NCI-H2029 (cell line): ENCODE results near the gene DVL1.
"Not testable (repeated sequence)": the region's sequence is repeated elsewhere in the genome, so short reads cannot be mapped to it uniquely, and the experiment has no call there.

ENCODE experiments used
- DNase-seq: peaks from one replicate; lab custom pipeline; 2025; lab: John Stamatoyannopoulos, UW

DVL1 gene

DNA sequence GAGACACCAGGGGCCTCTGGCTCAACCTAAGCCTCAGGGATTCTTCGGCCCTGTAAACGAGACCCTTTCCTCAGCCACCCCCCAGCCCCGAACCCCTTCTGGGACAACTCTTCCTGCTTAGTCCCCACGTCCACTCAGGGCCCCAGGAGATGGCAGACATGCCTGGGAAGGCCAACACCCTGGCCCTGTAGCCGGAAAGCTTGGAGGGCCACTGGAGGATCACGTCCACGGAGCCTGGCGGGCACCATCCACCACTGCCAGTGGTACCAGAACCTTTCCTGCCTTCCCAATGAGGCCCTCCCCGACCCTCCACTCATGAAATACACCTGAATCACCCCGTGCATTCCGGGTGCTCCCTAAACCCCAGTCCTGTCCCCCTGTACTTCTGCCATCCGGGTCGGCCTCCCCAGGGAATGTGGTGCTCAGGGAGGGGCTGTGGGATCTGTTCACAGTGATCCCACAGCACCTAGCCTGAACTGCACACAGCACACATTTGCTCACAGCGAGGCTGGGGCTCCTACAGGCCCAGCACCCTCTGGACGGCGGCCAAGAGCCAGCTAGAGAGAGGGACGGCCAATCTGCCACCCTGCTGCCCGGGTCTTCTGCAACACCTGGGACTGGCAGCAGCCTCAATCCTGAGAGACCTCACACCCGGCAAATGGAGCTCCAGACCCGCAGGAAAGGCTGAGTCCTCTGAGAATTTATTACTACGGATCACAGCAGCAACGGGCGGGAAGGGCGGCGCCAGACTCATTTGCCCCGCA lies 24.0 kb upstream of the DVL1 start:
- DNase-seq, result no peak

DNA sequence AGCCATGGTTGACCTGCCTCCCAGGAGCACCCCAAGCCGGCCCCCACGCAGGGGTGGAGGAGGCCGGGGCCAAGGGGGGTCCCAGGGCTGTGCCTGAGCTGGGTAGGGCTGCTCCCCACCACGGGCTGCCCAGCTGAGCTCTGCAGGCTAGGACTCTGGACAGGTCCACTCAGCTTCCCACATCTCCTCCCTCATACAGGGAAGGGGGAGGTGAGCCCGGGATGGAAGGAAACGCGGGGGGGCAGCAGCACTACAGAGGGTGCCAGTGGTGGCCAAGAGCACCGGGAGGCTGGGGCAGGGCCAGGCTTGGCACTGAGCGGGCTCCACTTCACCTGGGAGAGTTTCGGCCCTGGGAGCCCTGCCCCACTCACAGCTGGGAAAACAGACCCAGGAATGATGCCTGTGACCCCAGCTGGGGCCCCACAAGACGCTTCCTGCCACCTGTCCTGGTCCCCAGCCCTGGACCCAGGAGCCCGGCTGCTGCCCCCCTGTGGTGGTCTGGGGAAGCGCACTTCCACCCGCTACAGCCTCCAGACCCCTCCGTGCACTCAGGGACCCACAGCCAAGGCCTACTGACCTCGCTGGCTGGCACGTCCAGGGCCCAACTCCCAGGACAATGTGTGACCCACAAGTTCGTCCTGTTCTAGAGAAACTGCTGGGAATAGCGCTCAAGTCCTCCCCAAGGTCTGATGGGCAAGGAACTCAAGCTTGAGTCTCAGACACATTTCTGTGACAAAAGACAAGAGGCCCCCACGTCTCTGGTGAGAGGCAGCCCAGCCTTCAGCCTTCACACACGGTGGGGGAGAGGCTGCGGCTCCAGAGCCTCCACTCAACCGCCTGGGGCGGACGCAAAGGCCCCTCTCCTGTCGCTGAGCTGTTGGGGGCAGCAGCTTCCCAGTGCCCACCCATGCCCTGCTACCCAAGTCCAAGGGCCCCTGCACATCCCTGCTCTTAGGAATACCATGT lies 22.8 kb upstream of the DVL1 start:
- DNase-seq, result peak; percentile 35

DNA sequence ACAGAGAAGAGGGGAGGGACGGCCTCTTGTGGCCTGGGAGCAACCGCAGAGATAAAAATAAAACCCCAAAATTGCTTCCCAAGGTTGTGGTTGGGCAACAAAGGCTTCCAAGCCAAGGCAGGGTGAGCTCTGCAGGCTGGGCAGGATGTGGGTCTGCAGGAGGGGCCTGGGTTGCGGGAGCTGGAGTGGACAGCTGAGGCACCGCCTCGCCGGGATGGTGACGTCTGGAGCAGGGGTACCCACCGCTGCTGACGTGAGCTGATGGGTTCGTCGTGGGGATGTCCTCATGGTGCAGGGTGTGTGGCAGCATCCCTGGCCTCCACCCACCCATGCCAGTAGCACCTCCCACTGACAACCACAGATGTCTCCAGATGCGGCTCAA lies 22.1 kb upstream of the DVL1 start:
- DNase-seq, result no peak

DNA sequence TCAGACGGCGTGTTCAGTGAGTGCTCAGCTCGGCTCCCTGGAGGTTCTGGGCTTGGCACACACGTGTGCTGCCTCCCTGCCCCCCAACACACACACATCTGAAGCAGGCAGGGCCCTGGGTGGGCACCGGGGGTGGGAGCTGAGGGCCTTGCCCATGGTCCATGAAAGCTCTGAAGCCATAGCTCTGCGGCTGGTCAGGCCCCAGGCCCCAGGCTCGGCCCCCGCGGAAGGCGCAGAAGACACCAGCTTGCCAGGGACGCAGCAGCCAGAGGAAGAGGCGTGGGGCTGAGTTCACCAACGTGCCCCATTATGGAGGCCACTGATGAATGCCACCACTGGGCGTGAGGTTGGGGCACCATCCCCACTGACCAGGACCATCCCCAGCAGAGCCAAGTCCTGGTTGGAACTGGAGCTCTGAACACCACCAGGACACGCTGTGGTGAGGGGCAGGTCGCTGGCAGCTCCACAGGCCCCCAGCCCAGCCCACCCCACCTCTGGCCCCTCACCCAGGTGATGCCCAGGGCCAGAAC lies 21.6 kb upstream of the DVL1 start:
- no peak for DNase-seq

DNA sequence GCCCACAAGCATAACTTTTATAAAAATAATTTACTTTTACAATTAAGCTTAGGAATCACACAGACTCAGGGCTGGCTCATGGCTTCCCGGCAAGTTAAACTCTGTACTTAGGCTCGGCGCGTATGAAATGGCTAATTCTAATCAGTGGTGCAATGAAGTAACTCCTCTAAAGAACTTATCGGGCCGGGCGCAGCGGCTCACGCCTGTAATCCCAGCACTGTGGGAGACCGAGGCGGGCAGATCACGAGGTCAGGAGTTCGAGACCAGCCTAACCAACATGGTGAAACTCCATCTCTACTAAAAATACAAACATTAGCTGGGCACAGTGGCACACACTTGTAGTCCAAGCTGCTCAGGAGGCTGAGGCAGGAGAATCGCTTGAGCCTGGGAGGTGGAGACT lies 20.9 kb upstream of the DVL1 start:
- not testable (repeated sequence) for DNase-seq

DNA sequence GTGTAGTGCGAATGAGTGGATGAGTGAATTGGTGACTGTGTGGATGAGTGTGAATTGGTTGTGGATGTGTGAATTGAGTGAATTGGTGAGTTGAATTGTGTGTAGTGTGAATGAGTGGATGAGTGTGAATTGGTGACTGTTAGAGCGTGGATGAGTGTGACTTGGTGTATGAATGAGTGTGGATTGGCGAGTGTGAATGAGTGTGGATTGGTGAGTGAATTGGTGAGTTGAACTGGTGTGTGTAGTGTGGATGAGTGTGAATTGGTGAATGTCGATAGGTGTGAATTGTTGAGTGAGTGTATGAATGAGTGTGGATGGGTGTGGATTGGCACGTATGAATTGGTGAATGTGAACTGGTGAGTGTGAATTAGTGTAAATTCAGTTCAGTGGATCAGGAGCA lies 18.1 kb upstream of the DVL1 start:
- DNase-seq, result no peak

DNA sequence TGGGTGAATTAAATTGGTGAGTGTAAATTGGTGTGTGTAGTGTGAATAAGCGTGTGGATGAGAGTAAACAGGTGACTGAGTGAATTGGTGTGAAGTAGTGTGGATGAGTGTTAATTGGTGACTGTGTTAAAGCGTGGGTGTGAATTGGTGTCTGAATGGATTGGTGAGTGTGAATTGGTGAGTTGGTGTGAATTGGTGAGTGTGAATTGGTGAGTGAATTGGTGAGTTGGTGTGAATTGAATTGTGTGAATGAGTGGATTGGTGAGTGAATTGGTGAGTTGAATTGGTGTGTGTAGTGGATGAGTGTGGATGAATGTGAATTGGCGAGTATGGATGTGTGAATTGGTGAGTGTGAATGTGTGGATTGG lies 17.5 kb upstream of the DVL1 start:
- no peak for DNase-seq

DNA sequence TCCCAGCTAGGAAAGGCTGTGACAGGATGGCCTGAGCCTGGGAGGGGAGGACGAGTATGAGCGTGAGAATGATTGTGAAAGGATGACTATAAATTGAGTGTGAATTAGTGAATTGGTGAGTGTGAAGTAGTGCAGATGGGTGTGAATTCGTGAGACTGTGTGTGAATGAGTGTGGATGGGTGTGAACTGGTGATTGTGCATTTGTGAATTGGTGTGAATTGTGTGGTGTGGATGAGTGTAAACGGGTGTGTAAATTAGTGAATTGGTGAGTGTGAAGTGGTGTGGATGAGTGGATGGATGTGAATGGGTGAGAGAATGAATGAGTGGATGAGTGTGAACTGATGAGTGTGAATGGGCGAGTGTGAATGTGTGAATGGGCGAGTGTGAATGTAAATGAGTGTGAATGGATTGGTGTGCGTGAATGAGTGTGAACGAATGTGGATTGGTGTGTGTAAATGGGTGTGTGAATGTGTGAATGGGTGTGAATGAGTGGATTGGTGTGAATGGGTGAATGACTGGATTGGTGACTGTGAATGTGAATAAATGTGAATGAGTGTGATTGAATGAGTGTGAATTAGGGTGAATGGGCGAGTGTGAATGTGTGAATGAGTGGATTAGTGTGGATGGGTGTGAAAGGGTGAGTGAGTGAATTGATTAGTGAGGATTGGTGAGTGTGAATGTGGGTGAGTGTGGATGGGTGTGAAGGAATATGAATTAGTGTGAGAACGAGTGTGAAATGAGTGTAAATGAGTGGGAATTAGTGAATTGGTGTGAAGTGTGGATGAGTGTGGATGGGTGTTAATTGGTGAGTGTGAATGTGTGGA lies 16.9 kb upstream of the DVL1 start:
- DNase-seq, result no peak

DNA sequence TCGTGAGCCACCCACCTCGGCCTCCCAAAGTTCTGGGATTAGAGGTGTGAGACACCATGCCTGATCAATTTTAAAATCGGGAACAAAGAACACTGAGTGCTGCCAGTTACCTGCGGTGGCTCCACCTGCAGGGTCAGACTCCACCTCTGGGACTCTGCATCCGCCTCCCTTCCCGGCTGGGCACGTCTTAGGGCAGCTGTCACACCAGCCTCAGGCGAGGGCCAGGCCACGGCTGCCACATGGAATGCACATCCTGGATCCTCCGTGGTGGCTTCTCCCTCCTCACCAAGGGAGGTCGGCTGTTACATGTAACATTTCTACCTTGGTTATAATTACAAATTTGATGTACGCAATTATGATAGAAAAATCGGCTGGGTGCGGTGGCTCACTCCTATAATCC lies 15.0 kb upstream of the DVL1 start:
- DNase-seq, result no peak

DNA sequence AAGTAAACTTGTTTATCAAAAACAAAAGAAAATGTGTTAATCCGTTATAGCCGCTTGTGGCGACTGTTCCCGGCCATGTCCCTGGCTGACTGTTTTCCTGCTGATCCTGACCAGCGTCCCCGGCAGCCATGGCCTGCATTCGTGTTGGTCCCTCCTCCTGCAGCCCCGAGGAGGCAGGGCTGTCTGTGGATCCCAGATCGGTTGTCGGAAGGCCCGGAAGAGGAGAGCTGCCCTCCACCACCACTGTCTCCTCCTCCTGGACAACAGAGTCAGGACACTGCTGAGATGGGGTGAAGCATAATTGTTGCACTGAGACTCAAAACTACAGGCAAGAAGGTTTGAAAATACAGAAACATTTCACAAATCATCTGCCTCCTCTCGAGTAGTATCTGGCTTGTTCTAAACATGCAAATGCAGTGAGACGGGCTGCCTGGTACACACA lies 12.8 kb upstream of the DVL1 start:
- DNase-seq, result no peak

DNA sequence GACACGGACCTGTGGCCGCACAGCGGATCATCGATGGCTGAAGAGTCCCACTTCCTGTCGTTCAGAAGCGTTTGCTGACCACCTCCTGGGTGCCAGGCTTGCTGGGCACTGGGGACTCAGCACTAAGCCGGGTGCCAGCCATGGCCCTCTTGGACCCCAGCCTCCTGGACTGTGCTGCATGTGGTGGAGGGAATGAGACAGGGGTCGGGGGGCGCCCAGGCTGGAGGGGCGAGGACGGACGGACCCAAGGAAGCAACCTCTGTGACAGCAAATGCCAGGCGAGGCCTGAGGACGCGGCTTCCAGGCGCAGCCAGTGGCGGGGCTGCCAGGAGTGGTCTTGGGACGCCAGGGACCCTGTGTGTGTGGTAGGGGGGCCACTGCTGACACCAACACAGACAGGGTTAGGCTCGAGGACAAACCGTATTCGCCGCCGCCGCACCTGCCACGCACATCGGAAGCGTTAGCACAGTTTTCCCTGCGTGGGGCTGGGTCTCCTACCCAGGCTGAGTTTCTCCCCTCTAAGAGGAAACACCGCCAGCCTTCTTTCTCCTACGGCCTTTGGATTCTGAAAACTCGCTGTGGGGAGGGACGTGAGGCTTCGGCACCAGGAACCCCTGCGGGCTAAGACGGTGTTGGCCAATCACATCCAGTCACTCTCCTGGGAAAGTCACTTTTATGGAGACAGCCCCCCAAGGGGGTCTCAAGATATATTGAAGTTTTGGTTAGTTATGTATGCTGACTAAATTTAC lies 12.2 kb upstream of the DVL1 start:
- DNase-seq, result no peak

DNA sequence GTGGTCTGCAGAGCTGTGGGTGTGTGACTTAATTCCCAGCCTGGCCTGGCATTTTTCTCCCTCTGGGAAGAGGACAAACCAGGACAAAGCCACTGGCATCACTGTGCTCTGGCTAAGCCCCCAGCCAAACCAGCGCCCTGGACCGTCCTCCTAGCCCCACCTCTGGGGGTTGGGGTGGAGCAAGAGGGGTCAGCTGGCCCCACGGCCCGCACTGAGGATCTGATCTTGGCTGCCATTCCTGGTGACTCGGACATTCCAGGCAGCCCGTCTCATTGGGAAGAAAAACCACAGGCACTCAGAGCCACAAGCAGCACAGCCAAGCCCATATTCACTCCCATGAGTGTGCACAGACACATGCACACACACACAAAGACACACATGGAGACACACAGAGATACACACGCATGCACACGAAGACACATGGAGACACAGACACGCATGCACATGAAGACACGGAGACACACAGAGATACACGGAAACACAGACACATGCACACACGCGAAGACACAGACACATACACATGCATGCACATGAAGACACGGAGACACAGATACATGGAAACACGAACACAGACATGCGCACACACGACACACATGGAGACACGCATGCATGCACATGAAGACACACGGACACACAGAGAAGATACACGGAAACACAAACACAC lies 11.4 kb upstream of the DVL1 start:
- DNase-seq, result no peak

DNA sequence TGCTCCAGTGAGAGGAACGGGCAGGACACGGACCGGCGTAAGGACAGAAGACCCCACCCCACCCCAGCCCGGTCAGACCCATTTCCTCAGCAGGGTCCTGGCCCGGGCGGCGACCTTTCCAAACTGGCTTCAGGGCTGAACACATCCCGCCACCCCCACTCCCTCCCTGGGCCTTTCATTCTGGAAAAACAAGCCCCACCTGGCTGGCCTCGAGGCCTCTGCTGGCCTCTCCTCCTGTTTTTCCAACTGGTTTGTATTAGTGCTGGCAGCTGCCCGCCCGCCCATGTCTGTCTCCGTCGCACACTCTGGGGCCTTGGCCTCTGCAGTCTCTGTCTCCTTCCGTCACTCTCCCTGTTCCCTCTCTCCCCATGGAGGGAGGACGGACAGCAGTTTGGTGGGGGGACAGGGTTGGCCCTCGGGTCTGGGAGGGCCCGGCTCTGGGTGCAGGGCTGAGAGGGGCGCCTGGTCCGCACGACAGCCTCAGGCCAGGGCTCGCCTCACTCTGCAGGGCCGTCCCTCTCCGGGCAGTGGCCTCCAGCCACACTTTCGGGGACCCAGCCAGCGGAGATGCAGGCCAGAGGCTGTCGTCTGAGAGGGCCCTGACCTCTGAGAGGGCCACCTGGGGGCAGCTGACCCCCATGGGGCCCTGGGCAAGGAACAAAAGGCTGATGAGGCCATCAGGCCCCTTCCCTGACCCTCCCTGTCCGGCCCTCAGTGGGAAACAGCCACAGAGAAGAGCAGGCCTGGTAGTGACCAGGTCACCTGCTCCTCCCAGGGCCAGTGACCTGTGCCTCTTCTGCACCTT lies 10.6 kb upstream of the DVL1 start:
- no peak for DNase-seq

DNA sequence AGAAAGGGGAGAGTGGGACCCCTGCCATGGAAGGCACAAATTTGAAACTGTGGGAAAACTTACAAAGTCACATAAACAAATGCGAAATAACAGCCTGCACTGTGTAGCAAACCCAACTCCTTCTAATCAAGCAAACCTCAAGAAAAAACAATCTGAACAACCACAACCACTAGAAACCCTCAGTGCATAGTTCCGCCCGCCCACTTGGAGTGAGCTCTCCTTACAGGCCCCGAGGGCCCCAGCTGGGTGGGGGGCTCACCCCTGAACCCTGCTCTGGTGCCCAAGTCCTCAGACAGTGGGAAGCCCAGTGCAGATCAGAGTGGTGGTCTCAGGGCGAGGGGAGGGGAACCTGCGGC lies 10.1 kb upstream of the DVL1 start:
- no peak for DNase-seq

DNA sequence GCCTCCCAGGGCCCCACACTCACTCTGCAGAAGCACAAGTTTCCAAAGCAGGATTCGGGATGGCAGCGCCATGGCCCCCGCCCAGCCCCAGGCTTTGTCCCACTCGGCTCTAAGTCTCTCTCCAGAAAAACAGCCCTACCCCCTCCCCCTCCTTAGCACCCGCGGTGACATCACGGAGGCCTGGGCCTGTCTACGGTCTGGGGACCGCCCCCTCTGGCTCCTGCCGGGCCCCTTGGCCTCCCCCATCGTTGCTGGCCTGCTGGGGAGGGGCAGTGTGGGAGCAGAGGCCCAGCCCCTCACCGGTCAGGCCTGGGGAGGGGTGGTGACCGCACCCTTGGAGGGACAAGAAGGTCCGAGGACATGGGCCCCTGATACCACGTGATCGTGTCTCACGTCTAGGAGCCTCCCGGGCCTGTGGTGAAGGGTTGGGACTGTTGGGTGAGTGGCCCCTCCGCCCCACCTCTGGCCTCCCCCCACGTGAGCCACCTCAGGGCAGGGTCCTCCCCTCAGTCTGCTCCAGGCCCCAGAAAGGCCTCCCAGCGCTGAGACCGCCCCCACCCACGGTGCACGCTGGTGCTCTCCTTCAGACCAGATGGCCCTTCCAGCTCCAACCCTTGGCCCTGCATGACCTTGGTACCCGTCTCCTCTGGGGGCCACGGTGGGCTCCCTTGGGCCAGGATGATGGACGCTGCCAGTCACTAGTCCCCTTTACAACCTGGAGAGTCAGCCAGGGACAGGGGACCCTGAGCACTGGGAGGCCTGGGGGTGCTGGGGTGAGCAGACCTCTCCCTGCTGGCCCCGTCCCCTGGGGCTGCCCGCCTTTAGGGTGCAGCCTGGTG lies 9.4 kb upstream of the DVL1 start, which contains the start of gene MXRA8:
Gene MXRA8, minus strand, starts transcription at position 123 of the 839 bp plus-strand sequence. Its CDS starts 51 bp downstream, at position 72.
- DNase-seq, result no peak

DNA sequence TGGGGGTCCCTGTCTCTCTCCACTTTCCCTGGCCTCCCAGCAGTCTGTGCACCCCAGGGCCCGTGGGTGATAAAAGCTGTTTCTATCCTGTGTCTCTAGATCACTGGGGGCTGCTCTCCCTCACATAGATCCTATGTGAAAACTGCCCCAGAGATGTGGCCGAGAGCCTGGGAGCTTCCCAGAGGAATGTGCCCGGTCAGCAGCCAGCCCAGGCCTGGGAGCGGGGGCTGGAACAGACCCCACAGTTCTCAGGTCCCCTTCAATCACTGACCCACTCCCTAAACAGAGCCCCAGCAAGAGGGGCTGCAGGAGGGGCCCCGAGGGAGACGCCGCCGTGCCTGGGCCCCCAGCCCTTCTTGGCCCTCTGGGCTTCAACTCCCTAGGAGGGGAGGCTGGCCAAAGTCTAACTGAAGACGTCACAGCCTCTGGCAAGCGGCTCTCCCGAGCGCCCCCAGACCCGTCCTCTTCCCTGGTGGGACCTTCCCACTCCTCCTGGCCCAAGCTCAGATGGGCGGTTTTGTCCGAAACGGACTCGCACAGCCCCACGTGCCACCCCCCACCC lies 8.7 kb upstream of the DVL1 start:
- no peak for DNase-seq

DNA sequence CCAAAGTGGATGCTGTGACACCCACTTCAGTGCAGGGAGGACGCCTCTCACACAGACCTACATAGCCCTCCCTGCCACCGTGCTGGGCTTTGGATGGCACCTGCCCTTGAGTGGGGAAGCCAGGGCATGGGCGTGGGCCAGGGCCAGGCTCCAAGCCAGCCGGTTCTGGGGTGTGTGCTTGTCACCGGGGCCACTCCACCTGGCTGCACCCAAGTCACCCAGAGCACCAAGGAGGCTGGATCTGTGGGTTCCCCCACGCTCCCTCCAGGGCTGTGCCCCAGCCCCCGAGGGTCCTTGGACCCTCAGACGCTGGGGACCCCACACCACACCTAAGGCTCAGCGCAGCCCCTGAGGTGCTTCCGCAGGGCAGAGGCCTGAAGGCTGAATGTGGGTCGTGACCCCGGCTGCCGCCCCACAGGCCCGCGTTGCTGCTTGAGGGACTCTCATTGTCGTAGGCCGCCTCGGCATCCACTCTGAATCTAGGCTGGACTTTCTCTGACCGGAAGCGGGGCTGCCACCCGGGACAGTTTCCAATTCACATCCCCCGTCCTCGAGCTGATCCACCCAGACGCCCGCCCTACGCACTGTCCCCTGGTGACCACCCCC lies 7.7 kb upstream of the DVL1 start:
- DNase-seq, result no peak

DNA sequence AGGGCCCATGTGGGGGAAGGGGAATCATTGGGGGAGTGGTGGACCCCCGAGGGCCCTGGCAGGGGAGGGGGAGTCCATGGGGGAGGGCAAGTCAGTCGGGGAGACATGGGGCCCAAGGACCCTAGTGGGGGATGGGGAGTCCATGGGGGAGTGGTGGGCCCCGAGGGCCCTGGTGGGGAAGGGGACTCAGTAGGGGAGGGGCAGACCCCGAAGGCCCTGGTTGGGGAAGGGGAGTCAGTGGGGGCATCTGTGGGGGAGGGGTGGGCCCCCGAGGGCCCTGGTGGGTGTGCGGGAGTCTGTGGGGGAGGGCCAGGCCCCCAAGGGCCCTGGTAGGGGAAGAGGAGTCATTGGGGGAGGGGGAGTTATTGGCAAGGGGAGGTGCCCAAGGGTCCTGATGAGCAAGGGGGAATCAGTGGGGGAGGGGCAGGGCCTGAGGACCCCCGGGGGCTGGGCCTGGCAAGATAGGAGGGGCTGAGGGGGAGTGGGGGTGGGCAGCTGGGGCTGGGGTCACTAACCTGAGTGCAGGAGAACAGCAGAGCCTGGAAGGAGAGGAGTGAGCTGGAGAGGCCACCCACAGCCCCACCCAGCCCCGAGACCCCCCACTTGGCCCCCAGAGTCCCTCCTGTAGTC lies 7.1 kb upstream of the DVL1 start:
- no peak for DNase-seq
